ENCODE results near the gene SLC31A1.

DNA sequence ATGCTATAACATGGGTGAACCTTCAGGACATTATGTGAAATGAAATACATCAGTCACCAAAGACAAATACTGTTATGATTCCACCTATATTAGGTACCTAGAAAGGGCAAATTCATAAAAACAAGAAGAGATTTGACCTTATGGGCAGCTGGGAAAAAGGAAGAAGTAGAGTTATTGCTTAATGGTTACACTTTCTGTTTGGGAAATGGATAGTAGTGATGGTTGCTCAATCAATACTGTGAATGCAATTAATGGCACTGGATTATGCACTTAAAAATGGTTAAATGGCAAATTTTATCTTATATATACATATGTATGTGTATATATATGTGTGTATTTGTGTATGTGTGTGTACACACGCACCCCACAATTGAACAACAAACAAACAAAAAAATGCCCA, 15.5 kb upstream of the SLC31A1 start:
- TF ChIP-seq POLR2A (IDR thresholded peaks at IDR 0.05): no peak
- no peak for TF ChIP-seq CTCF (IDR thresholded peaks at IDR 0.05)

Data from Peyer's patch (tissue), 4 donors.